DLD1 (cell line): Measurements from ENCODE around the gene NDUFS5.
"Not testable (repeated sequence)": the region's sequence is repeated elsewhere in the genome, so short reads cannot be mapped to it uniquely, and the experiment has no call there.

Experiments
- in situ Hi-C: cut with HindIII; loops from 2 replicates; pipeline ENCODE4 v1.10.0; 2017; ENCODE audit warnings: low sequenced_read_pairs

The NDUFS5 gene

GRCh38 chr1:39055213-39055710 lies 29.1 kb downstream of the NDUFS5 start:
- in situ Hi-C loops, result not testable (repeated sequence)

GRCh38 chr1:39061516-39061915 lies 35.4 kb downstream of the NDUFS5 start:
- in situ Hi-C loops, result not testable (repeated sequence)

- in situ Hi-C loops, result no loop called here
These were observed 35.8 kb downstream of the NDUFS5 start for GRCh38 chr1:39061951-39062350.

DNA sequence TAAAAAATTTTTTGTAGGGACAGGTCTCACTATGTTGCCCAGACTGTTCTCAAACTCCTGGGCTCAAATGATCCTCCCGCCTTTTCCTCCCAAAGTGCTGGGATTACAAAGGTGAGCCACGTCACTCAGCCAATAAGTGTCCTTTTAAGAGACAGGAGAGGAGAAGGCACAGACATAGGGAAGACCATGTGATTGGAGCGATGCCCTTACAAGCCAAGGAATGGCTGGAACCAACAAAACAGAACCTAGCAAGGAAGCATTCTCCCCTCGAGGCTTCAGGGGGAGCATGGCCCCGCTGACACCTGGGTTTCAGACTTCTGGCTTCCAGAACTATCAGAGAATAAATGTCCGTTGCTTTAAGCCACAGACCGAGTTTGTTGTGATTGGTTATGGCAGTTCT lies 37.0 kb downstream of the NDUFS5 start:
- in situ Hi-C loops, result no loop called here

DNA sequence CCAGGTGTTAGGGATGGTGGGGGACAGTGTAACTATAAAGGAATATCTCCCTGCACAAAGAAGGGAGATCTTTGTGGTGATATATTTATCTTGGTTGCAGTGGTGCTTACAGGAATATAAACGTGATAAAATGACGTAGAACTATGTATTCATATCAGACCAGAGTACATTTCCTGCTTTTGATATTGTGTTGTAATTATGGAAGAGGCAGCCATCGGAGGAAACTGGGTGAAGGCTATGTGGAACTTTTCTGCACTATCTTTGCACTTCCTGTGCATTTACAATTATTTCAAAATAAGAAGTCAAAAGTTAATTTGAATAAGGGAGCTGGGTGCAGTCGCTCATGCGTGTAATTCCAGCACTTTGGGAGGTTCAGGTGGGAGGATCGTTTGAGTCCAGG lies 37.6 kb downstream of the NDUFS5 start:
- in situ Hi-C loops, result no loop called here

DNA sequence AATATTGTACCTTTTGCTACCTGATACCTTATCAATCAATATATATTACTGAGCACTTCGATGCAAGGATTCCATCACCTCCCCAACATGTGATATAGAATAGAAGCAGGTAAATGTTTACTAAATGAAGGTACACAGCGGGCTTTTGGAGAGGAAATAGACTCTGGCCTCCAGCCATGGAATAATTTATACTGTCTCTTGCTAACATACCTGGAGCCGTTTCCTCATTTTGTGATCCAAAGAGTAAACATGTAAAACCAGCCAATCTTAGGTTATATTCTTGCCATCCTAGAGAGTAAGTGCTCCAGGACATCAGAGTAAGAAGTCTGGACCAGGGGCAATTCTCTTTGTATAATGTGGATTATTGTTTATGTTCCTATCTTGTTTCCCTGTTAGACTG lies 39.4 kb downstream of the NDUFS5 start:
- in situ Hi-C loops, result no loop called here

GRCh38 chr1:39068227-39068626 lies 42.1 kb downstream of the NDUFS5 start:
- in situ Hi-C loops, result not testable (repeated sequence)

DNA sequence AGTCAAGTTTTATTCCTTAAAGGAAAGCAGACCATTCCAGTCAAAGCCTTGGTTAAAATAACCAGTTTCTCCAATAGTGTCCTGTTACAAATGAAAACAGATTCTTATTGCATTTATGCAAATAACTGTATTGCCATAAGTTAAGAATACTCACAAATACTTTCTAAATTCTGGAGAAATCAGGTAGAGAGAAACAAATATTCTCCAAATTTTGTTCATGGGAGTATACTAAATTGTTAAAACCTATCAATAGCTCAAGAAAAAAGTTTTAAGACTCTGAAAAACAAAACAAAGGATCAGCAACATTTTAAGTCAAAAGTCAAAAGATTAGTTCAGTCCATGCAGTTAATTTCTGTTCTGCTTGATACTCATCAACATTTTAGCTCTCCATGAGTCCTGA lies 45.4 kb downstream of the NDUFS5 start:
- in situ Hi-C loops, result not testable (repeated sequence)

DNA sequence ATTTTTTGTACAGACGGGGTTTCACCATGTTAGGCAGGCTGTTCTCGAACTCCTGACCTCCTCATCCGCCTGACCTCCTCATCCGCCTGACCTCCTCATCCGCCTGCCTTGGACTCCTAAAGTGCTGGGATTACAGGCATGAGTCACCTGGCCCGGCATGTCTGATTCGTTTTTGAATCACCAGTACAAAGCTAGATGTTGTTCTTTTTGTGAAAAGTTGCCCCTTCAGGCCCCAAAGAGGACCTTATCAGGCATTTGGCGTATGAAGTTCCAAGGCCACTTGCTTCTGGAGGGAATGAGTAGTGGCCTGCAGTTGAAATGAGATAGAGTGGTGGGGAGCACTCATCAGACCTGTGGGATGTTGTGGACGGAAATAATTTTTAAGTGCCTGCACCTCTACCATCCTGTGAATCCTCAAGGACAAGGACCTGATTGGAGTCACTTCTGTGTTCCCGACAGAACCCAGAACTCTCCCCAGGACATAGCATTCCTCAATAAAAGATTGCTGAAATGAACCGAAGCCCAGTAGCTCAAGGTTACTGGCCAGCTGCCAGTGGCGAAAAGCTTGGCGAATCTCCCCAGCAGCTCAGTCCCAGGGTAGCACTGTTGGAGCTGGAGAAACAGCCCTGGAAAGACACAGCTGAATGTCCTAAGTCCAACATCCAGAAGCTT lies 50.1 kb downstream of the NDUFS5 start:
- in situ Hi-C loops, result no loop called here

- in situ Hi-C loops, result no loop called here
These were observed 50.6 kb downstream of the NDUFS5 start for GRCh38 chr1:39076799-39077148.

DNA sequence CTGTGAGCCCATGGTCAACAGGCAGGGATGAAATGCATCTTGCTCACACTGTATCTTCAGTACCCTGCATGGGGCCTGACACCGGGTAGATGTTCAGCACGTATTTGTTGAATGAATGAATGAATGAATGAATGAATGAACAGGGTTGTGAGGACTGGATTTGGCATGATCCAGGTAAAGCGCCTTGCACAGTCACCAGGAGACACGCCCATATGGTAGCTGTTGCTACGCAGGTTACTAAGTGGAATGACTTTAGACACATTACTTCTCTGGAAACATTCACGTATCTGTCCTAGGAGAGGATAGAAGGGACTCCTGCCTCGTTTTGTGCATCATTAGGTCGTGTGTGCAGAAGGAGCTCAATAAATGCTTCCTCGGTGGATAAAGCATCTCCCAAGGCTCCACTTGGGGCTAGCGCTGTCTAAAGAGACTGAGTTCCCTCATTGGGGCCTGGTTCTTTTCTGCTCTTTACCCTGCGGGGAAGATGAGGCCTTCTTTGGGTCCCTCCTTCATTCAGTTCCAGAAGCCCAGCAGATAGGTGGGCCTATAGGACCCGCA lies 54.2 kb downstream of the NDUFS5 start:
- in situ Hi-C loops, result no loop called here

DNA sequence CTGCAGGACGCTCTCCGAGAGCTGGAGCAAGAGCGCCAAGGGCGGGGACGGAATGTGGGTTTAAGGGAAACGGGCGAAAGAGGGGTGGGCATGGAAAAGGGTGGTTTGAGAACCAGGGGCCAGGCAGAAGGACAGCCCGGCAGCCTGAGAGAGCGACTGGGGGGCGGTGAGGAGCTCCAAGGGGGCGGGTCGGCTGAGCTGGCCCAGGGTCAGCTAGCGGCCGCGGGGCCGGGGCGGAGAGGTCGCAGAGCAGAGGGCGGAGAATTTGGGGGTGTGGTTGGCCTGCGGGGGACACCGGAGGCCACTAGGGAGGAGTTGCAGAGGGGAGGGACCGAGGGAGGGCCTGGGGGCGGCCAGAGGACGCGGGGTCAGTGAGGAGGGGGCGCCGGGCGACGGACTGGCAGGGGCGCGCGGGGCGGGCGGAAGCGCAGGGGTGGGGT lies 54.7 kb downstream of the NDUFS5 start:
- in situ Hi-C loops, result no loop called here

GRCh38 chr1:39081271-39082009 lies 55.3 kb downstream of the NDUFS5 start:
- in situ Hi-C loops, result no loop called here

GRCh38 chr1:39082010-39082799 lies 56.1 kb downstream of the NDUFS5 start:
- in situ Hi-C loops, result no loop called here

DNA sequence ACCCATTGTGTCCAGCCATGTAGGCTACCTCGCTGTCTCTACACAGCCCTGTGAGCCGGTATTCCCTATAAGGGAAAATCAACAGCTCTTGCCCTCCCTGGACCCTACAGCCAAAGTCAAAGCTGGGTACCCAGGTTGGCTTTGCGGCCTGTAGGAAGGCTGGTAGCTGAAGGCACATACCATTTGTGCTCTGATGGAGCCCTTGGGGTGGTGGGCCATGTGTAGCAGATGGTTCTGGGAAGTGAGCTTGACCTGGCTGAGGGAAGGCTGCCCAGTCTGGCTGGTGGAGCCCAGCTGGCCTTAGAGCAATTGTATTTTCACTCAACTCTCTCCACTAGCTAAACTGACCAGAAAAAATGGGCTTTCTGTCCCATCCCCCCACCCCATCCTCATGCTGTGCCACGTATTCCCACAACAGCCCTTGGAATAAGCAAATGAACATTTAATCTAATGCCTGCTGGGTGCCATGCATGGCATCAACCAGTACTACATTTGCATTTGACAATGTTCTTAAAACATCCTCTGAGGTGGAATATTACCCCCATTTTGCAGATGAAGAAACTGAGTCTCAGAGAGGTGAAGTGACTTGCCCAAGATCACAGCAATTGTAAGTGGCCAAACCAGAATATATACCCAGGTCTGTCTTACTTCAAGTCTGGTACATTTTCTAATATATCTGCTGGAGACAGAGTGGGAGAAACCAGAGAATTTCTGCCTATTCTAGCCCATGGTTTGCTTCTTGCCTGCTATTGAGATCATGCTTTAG lies 56.8 kb downstream of the NDUFS5 start:
- in situ Hi-C loops, result no loop called here

- in situ Hi-C loops, result no loop called here
These were observed 58.0 kb downstream of the NDUFS5 start for GRCh38 chr1:39084191-39084590.
